Heart right ventricle (tissue), 16 donors: ENCODE measurements around the gene SFXN5. TPM values are rescaled to one million over a fixed set of nuclear protein-coding genes. Genes with fewer than 3 reads are reported as not detected.

Experiments used
- ATAC-seq, 8 donors: fragments of 200-7000 bp; cut with Tn5 transposase; one replicate each; pipeline ENCODE4 v1.9.1; 2020; ENCODE audit warnings: mild to moderate bottlenecking in 8 of 8, moderate library complexity in 8 of 8, moderate number of reproducible peaks in 1 of 8
- DNase-seq, 2 donors: peaks; one replicate each; pipeline ENCODE4 v3.0.0-alpha.2; 2020
- H3K27ac ChIP-seq, 10 donors: fragments of 200-600 bp; sonication (generic) in 2 of 10; one replicate each; pipeline versions ENCODE4 v1.5.0 to v1.8.0; 2020 to 2022; ENCODE audit warnings: mild to moderate bottlenecking in 3 of 10
- H3K27me3 ChIP-seq, 7 donors: fragments of 200-600 bp; one replicate each; pipeline ENCODE4 v1.8.0; 2021 to 2022; ENCODE audit warnings: mild to moderate bottlenecking in 2 of 7
- H3K36me3 ChIP-seq, 9 donors: fragments of 200-600 bp; sonication (generic) in 1 of 9; one replicate each; pipeline versions ENCODE4 v1.5.0 to v1.8.0; 2020 to 2022; ENCODE audit warnings: mild to moderate bottlenecking in 2 of 9
- H3K4me1 ChIP-seq, 9 donors: fragments of 200-600 bp; sonication (generic) in 1 of 9; one replicate each; pipeline versions ENCODE4 v1.5.0 to v1.8.0; 2020 to 2022; ENCODE audit warnings: mild to moderate bottlenecking in 4 of 9
- H3K4me3 ChIP-seq, 10 donors: fragments of 200-600 bp; sonication (generic) in 2 of 10; one replicate each; pipeline versions ENCODE4 v1.5.0 to v1.8.0; 2020 to 2022; ENCODE audit warnings: mild to moderate bottlenecking in 7 of 10, moderate library complexity in 2 of 10
- H3K9me3 ChIP-seq, 11 donors: fragments of 200-600 bp in 10 of 11; sonication (generic) in 2 of 11; one replicate each; pipeline versions ENCODE4 v1.5.0 to v1.8.0; 2013 to 2022; ENCODE audit warnings: mild to moderate bottlenecking in 2 of 11, control low read depth in 1 of 11, moderate library complexity in 1 of 11
- WGBS, 2 donors: extraction: QIAGEN DNeasy Blood & Tissue Kit; methylation state at CpG; one replicate each; pipeline ENCODE4 v1.1.7; 2013; ENCODE audit warnings: inconsistent platforms in 1 of 2; 5-methylcytosine and 5-hydroxymethylcytosine counted together
- intact Hi-C, 10 donors: fragments of 100-400 bp; cut with DNase I; formaldehyde crosslinking; loops; one replicate each; pipeline versions ENCODE4 v1.11.1 to v1.14.2; 2022
- polyA plus RNA-seq, 2 donors: library from polyadenylated mRNA; stranded (reverse); fragments of 200-250 nt; gene quantifications; one replicate each; pipeline ENCODE4 v1.2.3, GENCODE V29; 2013
- total RNA-seq, 10 donors: library from RNA; stranded (reverse); fragmentation: NEBNext Ultra II Directional in 3 of 10; extraction: Animal tissue kit (Norgen Biotek cat#: 25700) in 3 of 10; gene quantifications; one replicate each; pipeline versions ENCODE4 v1.2.1 to v1.2.4, GENCODE V29; 2021 to 2023
- TF ChIP-seq, protein P1 (sequence below), 9 donors: fragments of 200-600 bp; sonication (generic) in 2 of 9; IDR thresholded peaks; one replicate each; pipeline versions ENCODE4 v1.5.0 to v1.8.0; 2021 to 2022; ENCODE audit warnings: antibody characterized with exemption in 9 of 9, mild to moderate bottlenecking in 5 of 9, moderate library complexity in 1 of 9
- donor health status: Arrhythmogenic right ventricular cardiomyopathy.
- donor health status: ischemic (EF 13 %, LVEDD 7.1; RV severe dilation, severe dysfunction).
- donor health status: healthy with polysubstance abuse.
- donor health status: DM: no; HTN: yes; CAD: no.
- donor health status: DM: no; HTN: no; CAD: no.
- donor health status: ischemic (EF 25% LVEDD 6.9; RV normal size, moderate dysfunction).
- donor health status: ischemic (EF 25% LVEDD 5.7; RV mildly dilated, moderate dysfunction).
- donor health status: healthy.
- donor health status: DM: yes; HTN: yes; CAD: no.
- donor health status: Ischemic cardiomyopathy.
- donor health status: ischemic (EF 35%, LVEDD 5.7; RV mildly dilated, moderate dysfunction).
- donor health status: nonischemic (EF 11% LVEDD 7.7; RV severe dilation, severe dysfunction).
- donor health status: DM: yes; HTN: yes; CAD: no.
- donor health status: PGD.
- donor health status: ischemic (EF 29% LVEDD 5.4; RV normal size, mild dysfunction).
- donor health status: nonischemic (EF 23%, LVEDD 6.1; RV moderate dilation, normal function).

Gene SFXN5
- total and polyA plus RNA-seq, 12 donors, result 4.4 to 11.8 (median 9.7) TPM

GRCh38 chr2:72965770-72966450, 105.6 kb downstream of the SFXN5 start:
- Histone ChIP-seq H3K36me3 (peaks cover 0 to 31% (median 0%) of the 10 kb centered on the region in 9 donors), H3K4me1 (no peaks in the 10 kb centered on the region), H3K9me3 (no peaks in the 10 kb centered on the region), H3K4me3 (no peak overlapping the region), H3K27me3 (no peaks in the 10 kb centered on the region), H3K27ac (no peak overlapping the region)
- 94% methylated on average over 14 of the region's 14 CpGs for WGBS, 2 donors
- intact Hi-C loops, result no loop called here
- TF ChIP-seq, protein P1, sequence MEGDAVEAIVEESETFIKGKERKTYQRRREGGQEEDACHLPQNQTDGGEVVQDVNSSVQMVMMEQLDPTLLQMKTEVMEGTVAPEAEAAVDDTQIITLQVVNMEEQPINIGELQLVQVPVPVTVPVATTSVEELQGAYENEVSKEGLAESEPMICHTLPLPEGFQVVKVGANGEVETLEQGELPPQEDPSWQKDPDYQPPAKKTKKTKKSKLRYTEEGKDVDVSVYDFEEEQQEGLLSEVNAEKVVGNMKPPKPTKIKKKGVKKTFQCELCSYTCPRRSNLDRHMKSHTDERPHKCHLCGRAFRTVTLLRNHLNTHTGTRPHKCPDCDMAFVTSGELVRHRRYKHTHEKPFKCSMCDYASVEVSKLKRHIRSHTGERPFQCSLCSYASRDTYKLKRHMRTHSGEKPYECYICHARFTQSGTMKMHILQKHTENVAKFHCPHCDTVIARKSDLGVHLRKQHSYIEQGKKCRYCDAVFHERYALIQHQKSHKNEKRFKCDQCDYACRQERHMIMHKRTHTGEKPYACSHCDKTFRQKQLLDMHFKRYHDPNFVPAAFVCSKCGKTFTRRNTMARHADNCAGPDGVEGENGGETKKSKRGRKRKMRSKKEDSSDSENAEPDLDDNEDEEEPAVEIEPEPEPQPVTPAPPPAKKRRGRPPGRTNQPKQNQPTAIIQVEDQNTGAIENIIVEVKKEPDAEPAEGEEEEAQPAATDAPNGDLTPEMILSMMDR (IDR thresholded peaks at IDR 0.05), result no peak
- ATAC-seq, result no peak
- no peak for DNase-seq

GRCh38 chr2:72965016-72965415, 106.5 kb downstream of the SFXN5 start:
- no peak overlapping the region for H3K4me3 ChIP-seq
- DNase-seq, result no peak
- peaks cover 0 to 30% (median 0%) of the 10 kb centered on the region in 9 donors for H3K36me3 ChIP-seq

DNA sequence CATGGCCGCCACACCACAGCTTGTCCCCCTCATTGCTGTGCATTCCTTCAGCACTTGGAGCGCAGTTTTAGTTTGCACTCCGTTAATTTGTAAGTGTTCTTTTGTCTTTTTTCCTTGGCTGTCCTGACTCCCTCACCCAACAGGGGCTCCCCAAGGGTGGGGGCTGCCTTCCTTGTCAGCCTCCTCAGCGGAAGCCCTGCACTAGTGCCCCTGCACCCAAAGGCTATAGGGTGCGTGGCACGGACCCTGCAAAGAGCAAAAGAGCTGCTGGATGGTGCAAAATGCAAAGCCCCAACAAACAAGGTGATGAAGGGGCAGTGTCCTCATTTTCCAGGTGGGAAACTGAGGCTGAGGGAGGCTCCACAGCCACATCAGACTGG, 107.4 kb downstream of the SFXN5 start:
- Histone ChIP-seq H3K4me3 (no peak overlapping the region), H3K9me3 (no peaks in the 10 kb centered on the region), H3K4me1 (no peaks in the 10 kb centered on the region), H3K36me3 (peaks cover 0 to 30% (median 0%) of the 10 kb centered on the region in 9 donors), H3K27me3 (no peaks in the 10 kb centered on the region), H3K27ac (no peak overlapping the region)
- ATAC-seq, result no peak
- no peak for DNase-seq
- 93 to 94% methylated on average over 6 of the region's 6 CpGs for WGBS, 2 donors
- intact Hi-C loops, result no loop called here
- TF ChIP-seq, protein P1 (IDR thresholded peaks at IDR 0.05), result no peak

More at GRCh38 chr2:72965016-72965415, 106.5 kb downstream of the SFXN5 start:
- ATAC-seq, result no peak
- Histone ChIP-seq H3K4me1 (no peaks in the 10 kb centered on the region), H3K9me3 (no peaks in the 10 kb centered on the region), H3K27ac (no peak overlapping the region), H3K27me3 (no peaks in the 10 kb centered on the region)
- WGBS, 2 donors, result 89 to 91% methylated on average over 12 of the region's 12 CpGs
- TF ChIP-seq, protein P1 (IDR thresholded peaks at IDR 0.05), result no peak
- intact Hi-C loops, result no loop called here

DNA sequence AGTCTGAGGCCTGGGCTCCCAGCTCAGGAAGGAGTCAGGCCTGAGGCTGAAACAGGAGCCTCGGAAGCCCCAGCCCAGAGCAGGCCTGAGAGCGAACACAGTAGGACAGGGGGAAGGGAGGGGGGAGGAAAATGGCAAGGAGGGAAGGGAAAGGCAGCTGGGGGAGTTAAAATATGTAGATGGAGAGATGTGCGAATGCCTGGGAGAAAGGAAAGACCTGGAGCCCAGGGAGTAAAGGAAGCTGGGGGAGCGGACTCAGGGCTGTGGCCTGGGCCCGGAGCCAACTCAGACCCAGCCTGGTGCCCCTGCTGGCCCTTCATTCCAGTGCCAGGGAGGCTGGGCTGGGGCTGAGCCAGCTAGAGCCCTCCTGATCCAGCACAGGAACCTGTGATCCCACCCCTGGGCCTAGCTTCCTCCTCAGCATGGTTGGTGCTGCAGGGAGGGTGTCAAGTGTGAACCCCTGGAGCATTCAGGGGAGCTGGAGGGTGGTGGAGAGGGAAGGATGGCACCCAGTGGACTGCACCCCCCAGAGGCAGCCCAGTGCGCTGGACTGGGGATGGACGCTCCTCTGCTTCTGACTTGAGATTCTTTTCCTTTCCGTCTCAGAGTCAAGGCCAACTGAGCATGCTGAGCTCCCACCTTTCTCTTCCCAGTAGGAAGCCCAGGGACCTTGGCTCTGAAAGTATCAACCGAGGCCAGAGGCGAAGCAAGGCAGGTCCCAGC, 107.9 kb downstream of the SFXN5 start:
- Histone ChIP-seq H3K4me1 (no peaks in the 10 kb centered on the region), H3K27me3 (no peaks in the 10 kb centered on the region), H3K36me3 (peaks cover 0 to 34% (median 0%) of the 10 kb centered on the region in 9 donors), H3K27ac (no peak overlapping the region), H3K4me3 (no peak overlapping the region), H3K9me3 (no peaks in the 10 kb centered on the region)
- TF ChIP-seq, protein P1 (IDR thresholded peaks at IDR 0.05), result no peak
- ATAC-seq (no peak), DNase-seq (no peak)
- intact Hi-C loops, result no loop called here
- WGBS, 2 donors, result 83 to 86% methylated on average over 10 of the region's 10 CpGs
